NCI-H82 treated with DMSO at 0.1 percent for 48 hours (cell line): ENCODE data around the gene MYH13.

Experiments used
- DNase-seq: peaks from one replicate; lab custom pipeline; 2025; ENCODE audit not compliant: unreplicated experiment; lab: John Stamatoyannopoulos, UW

MYH13 gene

DNA sequence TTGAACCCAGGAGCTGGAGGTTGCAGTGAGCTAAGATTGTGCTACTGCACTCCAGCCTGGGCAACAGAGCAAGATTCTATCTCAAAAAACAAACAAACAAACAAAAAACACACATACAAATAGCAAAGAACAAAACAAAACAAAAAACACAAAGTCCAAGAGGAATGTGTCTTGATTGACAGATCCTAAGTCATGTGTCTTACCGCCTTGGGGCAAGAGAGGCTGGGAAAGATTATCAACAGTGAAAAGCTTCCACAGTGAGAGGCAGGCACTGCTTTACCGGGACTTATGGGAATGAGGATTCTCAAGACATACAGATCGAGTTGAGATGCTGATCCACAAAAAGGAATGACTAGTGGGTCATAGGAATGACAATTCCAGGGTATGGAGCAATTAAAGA is 111.7 kb downstream of the MYH13 start:
- DNase-seq = no peak

DNA sequence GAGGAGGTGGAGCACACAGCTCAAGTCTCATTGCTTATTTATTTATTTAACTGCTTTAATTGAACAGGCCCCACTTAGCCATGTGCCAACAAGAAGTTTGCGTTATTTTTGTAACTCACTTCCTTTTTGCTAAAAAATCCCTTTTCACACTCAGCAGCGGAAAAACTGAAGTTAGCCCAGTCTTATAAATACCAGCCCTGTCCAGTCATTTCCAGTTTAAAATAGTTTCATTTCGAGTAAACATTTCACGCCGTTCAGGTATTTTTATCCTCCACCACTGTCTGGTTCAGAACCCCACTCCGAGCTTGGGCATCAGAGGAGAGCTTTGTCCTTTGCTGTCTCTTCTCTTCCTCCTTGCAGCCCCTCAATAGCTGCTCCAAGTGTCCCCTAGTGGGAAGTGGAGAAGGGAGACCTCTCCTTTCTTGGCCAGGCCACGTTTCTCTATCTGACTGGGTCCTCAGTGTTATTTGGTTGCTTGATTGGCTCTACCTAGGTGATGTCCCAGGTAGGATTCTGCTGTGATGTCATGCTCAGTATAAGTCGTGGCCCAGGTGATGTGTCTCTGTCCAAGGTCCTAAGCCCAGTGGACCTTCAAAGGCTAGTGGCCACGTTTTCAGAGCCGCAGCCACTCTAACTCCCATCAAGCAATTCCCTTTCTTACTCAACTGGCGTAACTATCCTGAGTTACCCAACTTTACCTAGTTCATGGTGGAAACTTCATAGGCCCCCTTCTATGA is 121.4 kb downstream of the MYH13 start:
- no peak for DNase-seq
